ENCODE results near the gene ADGRB3. TPM values are rescaled to one million over a fixed set of nuclear protein-coding genes. Genes with fewer than 3 reads are reported as not detected.
"Not testable (repeated sequence)": the region's sequence is repeated elsewhere in the genome, so short reads cannot be mapped to it uniquely, and the experiment has no call there.

The ADGRB3 gene
- polyA plus RNA-seq, 1 experiment: 0.12 TPM

GRCh38 chr6:68975064-68975463 lies 340.0 kb downstream of the ADGRB3 start:
- H3K36me3 ChIP-seq (ENCODE audit: control insufficient read depth, insufficient read depth, low read length): no peaks in the 10 kb centered on the region
- POLR2A ChIA-PET: no interaction called here
- no peak overlapping the region for H3K4me3 ChIP-seq (ENCODE audit: low read depth, low read length)
- H3K27me3 ChIP-seq (ENCODE audit: control insufficient read depth, insufficient read depth, low read length): no peaks in the 10 kb centered on the region
- no peak for DNase-seq (ENCODE audit: low read depth)
- CTCF ChIA-PET: interaction anchor here (0.8 to 1.1 kb wide), 3 partner anchors 130 to 181 kb away, joined by 3 read pairs; no protein-coding TSS in a partner anchor
- TF ChIP-seq, protein P1, sequence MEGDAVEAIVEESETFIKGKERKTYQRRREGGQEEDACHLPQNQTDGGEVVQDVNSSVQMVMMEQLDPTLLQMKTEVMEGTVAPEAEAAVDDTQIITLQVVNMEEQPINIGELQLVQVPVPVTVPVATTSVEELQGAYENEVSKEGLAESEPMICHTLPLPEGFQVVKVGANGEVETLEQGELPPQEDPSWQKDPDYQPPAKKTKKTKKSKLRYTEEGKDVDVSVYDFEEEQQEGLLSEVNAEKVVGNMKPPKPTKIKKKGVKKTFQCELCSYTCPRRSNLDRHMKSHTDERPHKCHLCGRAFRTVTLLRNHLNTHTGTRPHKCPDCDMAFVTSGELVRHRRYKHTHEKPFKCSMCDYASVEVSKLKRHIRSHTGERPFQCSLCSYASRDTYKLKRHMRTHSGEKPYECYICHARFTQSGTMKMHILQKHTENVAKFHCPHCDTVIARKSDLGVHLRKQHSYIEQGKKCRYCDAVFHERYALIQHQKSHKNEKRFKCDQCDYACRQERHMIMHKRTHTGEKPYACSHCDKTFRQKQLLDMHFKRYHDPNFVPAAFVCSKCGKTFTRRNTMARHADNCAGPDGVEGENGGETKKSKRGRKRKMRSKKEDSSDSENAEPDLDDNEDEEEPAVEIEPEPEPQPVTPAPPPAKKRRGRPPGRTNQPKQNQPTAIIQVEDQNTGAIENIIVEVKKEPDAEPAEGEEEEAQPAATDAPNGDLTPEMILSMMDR (IDR thresholded peaks at IDR 0.05; ENCODE audit: insufficient read depth, low read depth, low read length): peak; percentile 38; the same call in 1 of the 2 replicates

DNA sequence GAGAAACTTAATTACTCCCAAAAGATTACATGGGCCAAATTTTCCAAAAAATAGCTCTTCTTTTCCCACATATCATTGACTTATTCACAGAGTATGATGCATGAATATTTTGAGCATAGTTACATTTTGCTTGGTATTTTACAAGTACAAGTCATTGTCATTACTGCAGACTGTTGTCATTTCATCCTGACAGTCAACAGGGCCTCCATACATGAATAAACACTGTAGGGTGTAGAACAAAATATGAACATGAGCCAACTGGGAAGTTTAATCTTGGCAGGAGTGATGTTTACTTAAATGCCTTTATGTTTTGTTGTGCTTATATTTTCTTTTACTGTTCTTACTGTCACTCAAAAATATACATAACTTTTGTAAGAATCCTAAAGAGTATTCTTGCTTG lies 340.7 kb downstream of the ADGRB3 start:
- Histone ChIP-seq H3K27me3 (ENCODE audit: control insufficient read depth, insufficient read depth, low read length) (no peaks in the 10 kb centered on the region), H3K4me3 (ENCODE audit: low read depth, low read length) (no peak overlapping the region), H3K36me3 (ENCODE audit: control insufficient read depth, insufficient read depth, low read length) (no peaks in the 10 kb centered on the region)
- TF ChIP-seq, protein P1 (IDR thresholded peaks at IDR 0.05; ENCODE audit: insufficient read depth, low read depth, low read length): no peak
- CTCF ChIA-PET: interaction anchor here (0.6 kb wide), 1 partner anchor 112 kb away, joined by 3 read pairs; no protein-coding TSS in a partner anchor
- POLR2A ChIA-PET: no interaction called here
- DNase-seq (ENCODE audit: low read depth): no peak

DNA sequence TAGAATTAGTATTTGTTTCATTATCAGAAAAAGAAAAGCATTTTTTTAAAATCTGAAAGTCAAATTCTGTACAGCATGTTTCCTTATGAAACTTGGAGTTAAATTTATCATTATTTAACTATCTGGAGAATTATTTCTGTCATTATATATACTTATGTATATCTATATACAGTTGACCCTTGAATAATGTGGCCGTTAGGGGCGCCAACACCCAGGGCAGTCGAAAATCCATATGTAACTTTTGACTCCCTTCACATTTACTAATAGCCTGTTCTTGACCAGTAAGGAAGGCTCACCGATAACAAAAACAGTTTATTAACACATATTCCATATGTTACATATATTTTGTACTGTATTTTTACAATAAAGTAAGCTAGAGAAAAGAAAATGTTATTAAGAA lies 341.2 kb downstream of the ADGRB3 start:
- H3K36me3 ChIP-seq (ENCODE audit: control insufficient read depth, insufficient read depth, low read length): no peaks in the 10 kb centered on the region
- no peak overlapping the region for H3K4me3 ChIP-seq (ENCODE audit: low read depth, low read length)
- ChIA-PET CTCF (interaction anchor here (0.6 kb wide), 1 partner anchor 112 kb away, joined by 3 read pairs; no protein-coding TSS in a partner anchor), POLR2A (no interaction called here)
- H3K27me3 ChIP-seq (ENCODE audit: control insufficient read depth, insufficient read depth, low read length): no peaks in the 10 kb centered on the region
- no peak for DNase-seq (ENCODE audit: low read depth)
- TF ChIP-seq, protein P1 (IDR thresholded peaks at IDR 0.05; ENCODE audit: insufficient read depth, low read depth, low read length): no peak

- ChIA-PET POLR2A (no interaction called here), CTCF (interaction anchor here (0.6 to 1.1 kb wide), 2 partner anchors 10 to 127 kb away, joined by 3 to 4 read pairs; no protein-coding TSS in a partner anchor)
- no peak for DNase-seq (ENCODE audit: low read depth)
- Histone ChIP-seq H3K4me3 (ENCODE audit: low read depth, low read length) (no peak overlapping the region), H3K27me3 (ENCODE audit: control insufficient read depth, insufficient read depth, low read length) (no peaks in the 10 kb centered on the region), H3K36me3 (ENCODE audit: control insufficient read depth, insufficient read depth, low read length) (no peaks in the 10 kb centered on the region)
- TF ChIP-seq, protein P1 (IDR thresholded peaks at IDR 0.05; ENCODE audit: insufficient read depth, low read depth, low read length): no peak
These were observed 343.3 kb downstream of the ADGRB3 start for GRCh38 chr6:68978411-68978810.

DNA sequence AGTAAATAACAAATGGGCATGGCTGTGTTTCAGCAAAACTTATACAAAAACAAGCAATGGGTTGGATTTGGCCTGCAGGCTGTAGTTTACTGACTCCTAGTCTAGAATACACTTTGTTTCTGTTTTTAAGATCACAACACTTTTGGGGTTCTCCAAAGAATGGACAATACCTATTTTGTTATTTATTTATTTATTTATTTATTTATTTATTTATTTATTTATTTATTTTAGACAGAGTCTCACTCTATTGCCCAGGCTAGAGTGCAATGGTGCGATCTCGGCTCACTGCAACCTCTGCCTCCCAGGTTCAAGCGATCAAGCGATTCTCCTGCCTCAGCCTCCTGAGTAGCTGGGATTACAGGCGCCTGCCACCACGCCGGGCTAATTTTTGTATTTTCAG lies 346.6 kb downstream of the ADGRB3 start:
- POLR2A ChIA-PET; H3K27me3 ChIP-seq (ENCODE audit: control insufficient read depth, insufficient read depth, low read length); DNase-seq (ENCODE audit: low read depth); H3K36me3 ChIP-seq (ENCODE audit: control insufficient read depth, insufficient read depth, low read length); H3K4me3 ChIP-seq (ENCODE audit: low read depth, low read length): not testable (repeated sequence)
- CTCF ChIA-PET: interaction anchor here (1.2 kb wide), 1 partner anchor 10 kb away, joined by 4 read pairs; no protein-coding TSS in a partner anchor

GRCh38 chr6:68988698-68989097 lies 353.6 kb downstream of the ADGRB3 start:
- ChIA-PET POLR2A (no interaction called here), CTCF (no interaction called here)
- no peaks in the 10 kb centered on the region for H3K27me3 ChIP-seq (ENCODE audit: control insufficient read depth, insufficient read depth, low read length)
- no peak overlapping the region for H3K4me3 ChIP-seq (ENCODE audit: low read depth, low read length)
- TF ChIP-seq, protein P1 (IDR thresholded peaks at IDR 0.05; ENCODE audit: insufficient read depth, low read depth, low read length): no peak
- DNase-seq (ENCODE audit: low read depth): no peak
- no peaks in the 10 kb centered on the region for H3K36me3 ChIP-seq (ENCODE audit: control insufficient read depth, insufficient read depth, low read length)
